GM04504 (cell line): Measurements from ENCODE around the gene STX10.

Source experiments
- DNase-seq: peaks from one replicate; pipeline ENCODE4 v3.0.0-alpha.2; 2012; ENCODE audit warnings: low read depth

Gene STX10

GRCh38 chr19:13139633-13140311 lies 10.4 kb downstream of the STX10 start:
- no peak for DNase-seq

- DNase-seq, result no peak
Measured at GRCh38 chr19:13138916-13139198, 11.3 kb downstream of the STX10 start.

GRCh38 chr19:13138171-13138915 lies 11.8 kb downstream of the STX10 start:
- no peak for DNase-seq

- no peak for DNase-seq
Measured at GRCh38 chr19:13137290-13137794, 12.8 kb downstream of the STX10 start.

GRCh38 chr19:13135068-13136062 lies 14.8 kb downstream of the STX10 start:
- DNase-seq, result no peak

GRCh38 chr19:13134626-13135025 lies 15.5 kb downstream of the STX10 start:
- DNase-seq, result no peak

- DNase-seq, result no peak
Measured at GRCh38 chr19:13133241-13133870, 16.8 kb downstream of the STX10 start.

- DNase-seq, result no peak
Measured at GRCh38 chr19:13132471-13133180, 17.5 kb downstream of the STX10 start.

- no peak for DNase-seq
Measured at GRCh38 chr19:13130886-13131490, 19.2 kb downstream of the STX10 start.

GRCh38 chr19:13129384-13129783 lies 20.8 kb downstream of the STX10 start:
- DNase-seq, result no peak

GRCh38 chr19:13128583-13128982 lies 21.6 kb downstream of the STX10 start:
- DNase-seq, result no peak

GRCh38 chr19:13127811-13128575 lies 22.2 kb downstream of the STX10 start:
- DNase-seq, result no peak

GRCh38 chr19:13127051-13127450 lies 23.1 kb downstream of the STX10 start:
- no peak for DNase-seq

GRCh38 chr19:13122980-13123957 lies 26.9 kb downstream of the STX10 start:
- DNase-seq, result no peak

- DNase-seq, result no peak
Measured at GRCh38 chr19:13122275-13122878, 27.8 kb downstream of the STX10 start.

- no peak for DNase-seq
Measured at GRCh38 chr19:13121551-13122274, 28.5 kb downstream of the STX10 start.

GRCh38 chr19:13120817-13121216 lies 29.4 kb downstream of the STX10 start:
- peak; percentile 37 for DNase-seq

- DNase-seq, result no peak
Measured at GRCh38 chr19:13120031-13120430, 30.1 kb downstream of the STX10 start.
